ENCODE measurements around the gene GPC3.

The GPC3 gene

DNA sequence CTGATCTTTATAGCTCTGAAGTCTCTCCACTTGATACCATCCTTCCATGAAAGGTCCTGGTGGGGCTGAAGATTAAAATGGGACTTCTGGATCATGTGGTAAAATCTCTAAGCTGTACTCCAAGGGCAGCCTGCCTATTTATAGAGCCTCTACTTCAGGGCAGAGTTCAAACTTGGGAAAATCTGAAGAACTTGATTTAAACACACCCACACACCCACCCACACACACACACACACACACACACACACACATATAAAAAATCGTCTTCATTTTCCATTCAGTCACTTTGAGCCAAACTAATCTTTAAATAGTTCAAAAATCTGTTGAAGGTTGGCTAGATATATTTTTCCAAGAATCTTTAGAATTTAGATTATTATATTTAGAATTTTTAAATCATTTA is 335.2 kb downstream of the GPC3 start:
- no peak for DNase-seq (ENCODE audit: low spot score)
- TF ChIP-seq, protein P1, sequence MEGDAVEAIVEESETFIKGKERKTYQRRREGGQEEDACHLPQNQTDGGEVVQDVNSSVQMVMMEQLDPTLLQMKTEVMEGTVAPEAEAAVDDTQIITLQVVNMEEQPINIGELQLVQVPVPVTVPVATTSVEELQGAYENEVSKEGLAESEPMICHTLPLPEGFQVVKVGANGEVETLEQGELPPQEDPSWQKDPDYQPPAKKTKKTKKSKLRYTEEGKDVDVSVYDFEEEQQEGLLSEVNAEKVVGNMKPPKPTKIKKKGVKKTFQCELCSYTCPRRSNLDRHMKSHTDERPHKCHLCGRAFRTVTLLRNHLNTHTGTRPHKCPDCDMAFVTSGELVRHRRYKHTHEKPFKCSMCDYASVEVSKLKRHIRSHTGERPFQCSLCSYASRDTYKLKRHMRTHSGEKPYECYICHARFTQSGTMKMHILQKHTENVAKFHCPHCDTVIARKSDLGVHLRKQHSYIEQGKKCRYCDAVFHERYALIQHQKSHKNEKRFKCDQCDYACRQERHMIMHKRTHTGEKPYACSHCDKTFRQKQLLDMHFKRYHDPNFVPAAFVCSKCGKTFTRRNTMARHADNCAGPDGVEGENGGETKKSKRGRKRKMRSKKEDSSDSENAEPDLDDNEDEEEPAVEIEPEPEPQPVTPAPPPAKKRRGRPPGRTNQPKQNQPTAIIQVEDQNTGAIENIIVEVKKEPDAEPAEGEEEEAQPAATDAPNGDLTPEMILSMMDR (IDR thresholded peaks at IDR 0.05; ENCODE audit: extremely low read depth, insufficient read depth, missing control alignments): no peak
- in situ Hi-C loops (cut with MboI; ENCODE audit: low pct_unique_long_range_greater_than_20kb, low sequenced_read_pairs, unreplicated experiment): loop anchor here (25.0 kb wide), 1 partner anchor 663 kb away; no protein-coding TSS in a partner anchor

DNA sequence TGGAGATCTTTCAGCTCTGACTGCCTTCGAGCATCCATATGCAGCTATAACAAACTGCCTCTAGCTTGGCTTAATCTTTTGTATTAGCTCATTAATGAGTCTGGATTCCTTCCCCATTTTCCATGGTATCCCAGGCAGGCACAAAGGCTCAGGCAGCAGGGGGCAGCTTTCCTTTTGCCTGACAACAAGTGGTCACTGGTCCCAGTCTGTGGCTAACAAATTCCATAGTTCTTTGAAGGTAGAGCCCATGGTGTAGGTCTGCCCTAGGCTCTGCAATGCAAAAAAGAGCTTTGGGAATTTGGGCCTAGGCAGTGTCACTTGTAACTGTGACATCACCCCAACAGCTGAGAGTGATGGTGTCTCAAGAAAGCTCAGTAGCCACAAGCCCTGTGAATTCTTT is 335.7 kb downstream of the GPC3 start:
- TF ChIP-seq, protein P1 (IDR thresholded peaks at IDR 0.05; ENCODE audit: extremely low read depth, insufficient read depth, missing control alignments): no peak
- in situ Hi-C loops (cut with MboI; ENCODE audit: low pct_unique_long_range_greater_than_20kb, low sequenced_read_pairs, unreplicated experiment): loop anchor here (25.0 kb wide), 1 partner anchor 662 kb away; no protein-coding TSS in a partner anchor
- DNase-seq (ENCODE audit: low spot score): no peak

DNA sequence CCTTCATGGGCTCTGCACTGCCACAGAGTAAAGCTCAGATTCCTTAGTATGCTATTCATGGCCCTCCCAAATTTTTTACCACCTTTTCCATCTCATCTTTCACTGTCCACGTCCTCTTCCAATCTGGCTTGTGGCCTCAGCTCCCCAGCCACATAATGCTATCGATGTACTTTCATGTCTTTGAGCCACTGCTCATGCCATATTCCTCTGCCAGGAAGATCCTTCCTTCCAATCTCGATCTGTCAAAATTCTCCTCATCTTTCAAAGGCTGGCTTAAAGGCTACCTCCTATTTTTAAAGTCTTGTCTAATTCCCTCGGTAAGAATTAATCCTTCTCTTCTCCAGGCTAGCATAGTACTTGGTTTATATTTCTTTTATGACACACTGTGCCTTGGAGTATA is 336.8 kb downstream of the GPC3 start:
- in situ Hi-C loops (cut with MboI; ENCODE audit: low pct_unique_long_range_greater_than_20kb, low sequenced_read_pairs, unreplicated experiment): no loop called here
- TF ChIP-seq, protein P1 (IDR thresholded peaks at IDR 0.05; ENCODE audit: extremely low read depth, insufficient read depth, missing control alignments): no peak
- DNase-seq (ENCODE audit: low spot score): no peak

DNA sequence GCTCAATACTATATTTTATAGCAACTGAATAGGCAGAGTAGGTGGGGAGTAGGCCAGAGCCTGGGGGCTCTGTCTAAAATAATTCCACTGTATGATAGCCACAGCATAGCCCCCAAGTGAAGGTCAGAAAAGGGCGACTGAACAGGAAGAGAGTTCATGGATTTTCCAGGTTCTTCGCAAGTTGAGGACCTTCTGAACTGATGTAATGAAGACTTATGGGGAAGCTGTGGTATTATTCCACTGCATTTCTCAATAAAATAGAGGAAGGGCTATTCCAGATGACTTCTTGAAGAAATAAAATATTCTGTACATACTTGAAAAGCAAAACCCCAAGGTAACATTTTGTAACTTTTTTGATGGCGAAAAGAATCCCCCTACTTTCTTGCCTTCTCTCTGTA is 338.7 kb downstream of the GPC3 start:
- in situ Hi-C loops (cut with MboI; ENCODE audit: low pct_unique_long_range_greater_than_20kb, low sequenced_read_pairs, unreplicated experiment): no loop called here
- DNase-seq (ENCODE audit: low spot score): no peak
- TF ChIP-seq, protein P1 (IDR thresholded peaks at IDR 0.05; ENCODE audit: extremely low read depth, insufficient read depth, missing control alignments): no peak

DNA sequence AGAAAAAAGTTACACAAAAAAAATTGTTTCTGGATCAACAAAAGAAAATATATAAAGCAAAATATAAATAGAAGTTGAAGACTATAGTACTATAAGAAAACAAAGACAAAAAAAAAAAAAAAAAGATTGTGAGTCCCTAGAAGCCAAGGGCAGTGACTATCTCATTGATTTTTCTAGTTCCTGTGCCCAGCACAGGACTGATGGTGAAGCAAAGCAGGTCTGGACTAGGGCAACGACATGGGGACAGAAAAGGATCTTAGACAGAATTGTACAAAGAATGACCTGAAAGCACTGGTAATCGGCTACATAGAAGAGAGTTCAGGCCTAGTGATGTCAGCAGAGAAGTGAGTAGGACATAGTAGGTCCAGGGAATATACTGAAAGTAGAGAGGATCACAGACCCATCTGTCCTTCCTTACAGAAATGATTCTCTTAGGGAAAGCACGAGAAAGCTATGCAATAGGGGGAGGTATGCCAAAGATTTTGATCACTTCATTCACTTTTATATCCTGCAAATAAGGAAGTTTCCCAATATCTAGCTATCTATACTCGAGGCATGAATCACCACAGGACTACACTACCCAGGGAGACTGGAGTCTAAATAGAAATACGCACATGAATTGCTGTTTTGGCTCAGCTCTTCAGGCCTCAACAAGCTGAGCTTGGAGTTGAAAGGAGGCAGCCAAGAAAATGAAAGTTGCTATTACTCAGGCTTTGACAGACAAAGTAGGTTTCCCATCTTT is 339.2 kb downstream of the GPC3 start:
- no peak for DNase-seq (ENCODE audit: low spot score)
- in situ Hi-C loops (cut with MboI; ENCODE audit: low pct_unique_long_range_greater_than_20kb, low sequenced_read_pairs, unreplicated experiment): no loop called here
- TF ChIP-seq, protein P1 (IDR thresholded peaks at IDR 0.05; ENCODE audit: extremely low read depth, insufficient read depth, missing control alignments): no peak

DNA sequence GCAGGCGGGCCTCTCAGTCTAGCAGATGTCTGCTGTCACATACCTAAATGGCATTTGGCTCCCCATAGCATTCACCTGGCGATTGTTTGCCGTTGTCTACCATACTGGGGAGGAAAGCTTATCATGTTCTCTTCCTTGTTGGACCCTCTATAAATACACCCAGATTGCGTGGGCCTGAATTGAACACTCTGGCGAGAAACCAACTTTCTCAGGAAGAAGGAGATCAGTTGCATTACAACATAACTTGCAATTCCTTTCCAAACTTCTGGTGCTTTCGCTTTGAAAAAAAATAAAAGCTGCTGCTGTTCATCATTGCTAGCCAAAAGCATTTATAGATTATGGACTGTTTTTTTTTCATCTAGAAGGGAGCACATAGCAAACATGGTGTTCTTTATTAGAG is 340.1 kb downstream of the GPC3 start:
- TF ChIP-seq, protein P1 (IDR thresholded peaks at IDR 0.05; ENCODE audit: extremely low read depth, insufficient read depth, missing control alignments): no peak
- DNase-seq (ENCODE audit: low spot score): no peak
- in situ Hi-C loops (cut with MboI; ENCODE audit: low pct_unique_long_range_greater_than_20kb, low sequenced_read_pairs, unreplicated experiment): no loop called here
